ENCODE data around the gene THAP4.

Gene THAP4, protein sequence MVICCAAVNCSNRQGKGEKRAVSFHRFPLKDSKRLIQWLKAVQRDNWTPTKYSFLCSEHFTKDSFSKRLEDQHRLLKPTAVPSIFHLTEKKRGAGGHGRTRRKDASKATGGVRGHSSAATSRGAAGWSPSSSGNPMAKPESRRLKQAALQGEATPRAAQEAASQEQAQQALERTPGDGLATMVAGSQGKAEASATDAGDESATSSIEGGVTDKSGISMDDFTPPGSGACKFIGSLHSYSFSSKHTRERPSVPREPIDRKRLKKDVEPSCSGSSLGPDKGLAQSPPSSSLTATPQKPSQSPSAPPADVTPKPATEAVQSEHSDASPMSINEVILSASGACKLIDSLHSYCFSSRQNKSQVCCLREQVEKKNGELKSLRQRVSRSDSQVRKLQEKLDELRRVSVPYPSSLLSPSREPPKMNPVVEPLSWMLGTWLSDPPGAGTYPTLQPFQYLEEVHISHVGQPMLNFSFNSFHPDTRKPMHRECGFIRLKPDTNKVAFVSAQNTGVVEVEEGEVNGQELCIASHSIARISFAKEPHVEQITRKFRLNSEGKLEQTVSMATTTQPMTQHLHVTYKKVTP

DNA sequence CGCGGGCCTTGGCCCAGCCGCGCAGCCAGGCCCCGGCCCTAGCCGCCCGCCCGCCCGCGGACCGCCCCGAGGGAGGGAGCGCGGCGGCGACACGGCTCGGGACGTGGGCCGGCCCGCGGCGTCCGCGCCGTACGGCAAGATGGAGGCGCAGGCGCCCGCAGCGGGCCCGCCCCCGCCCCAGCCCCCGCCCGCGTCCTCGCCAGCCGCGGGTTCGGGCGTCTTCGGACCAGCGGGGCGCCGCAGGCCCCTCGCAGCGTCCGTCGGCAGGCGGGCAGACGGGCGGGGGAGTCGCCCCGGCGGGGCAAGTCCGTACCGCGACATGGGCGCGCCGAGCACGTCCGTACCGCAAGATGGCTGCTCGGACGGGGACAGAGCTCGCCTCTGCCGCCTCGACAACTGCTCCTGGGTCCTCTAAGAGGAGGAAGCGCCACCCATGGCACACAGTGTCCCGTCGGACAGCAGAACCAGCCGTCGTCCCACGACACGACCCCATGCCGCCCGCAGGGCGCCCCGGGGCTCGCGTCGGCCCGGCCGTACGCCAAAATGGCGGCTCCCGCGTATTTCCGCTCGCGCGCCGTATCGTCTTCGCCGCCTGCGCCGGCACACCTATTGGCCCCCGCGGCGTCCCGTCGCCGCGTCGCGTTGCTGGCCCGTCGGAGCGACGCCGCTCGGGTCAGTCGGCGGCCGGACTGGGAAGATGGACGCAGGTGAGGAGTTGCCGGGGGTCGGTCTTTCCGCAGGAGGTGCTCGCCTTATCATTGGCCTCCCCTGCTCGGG is at the start of gene THAP4, which contains the start of gene ATG4B:
Gene THAP4 (minus strand): TSS at position 141 of the 777 bp plus-strand sequence. CDS start 141 bp downstream, outside the sequence.
Gene ATG4B (plus strand): TSS at position 676 of the 777 bp plus-strand sequence. CDS start 22 bp downstream, at position 698.
- DNase-seq (ENCODE audit: low read depth, low spot score): peak; percentile 45

- no peak for DNase-seq (ENCODE audit: low read depth, low spot score)
These were observed 49.3 kb upstream of the THAP4 start for GRCh38 chr2:241686324-241686649.

GRCh38 chr2:241680827-241681599 is 44.1 kb upstream of the THAP4 start:
- DNase-seq (ENCODE audit: low read depth, low spot score): no peak

DNA sequence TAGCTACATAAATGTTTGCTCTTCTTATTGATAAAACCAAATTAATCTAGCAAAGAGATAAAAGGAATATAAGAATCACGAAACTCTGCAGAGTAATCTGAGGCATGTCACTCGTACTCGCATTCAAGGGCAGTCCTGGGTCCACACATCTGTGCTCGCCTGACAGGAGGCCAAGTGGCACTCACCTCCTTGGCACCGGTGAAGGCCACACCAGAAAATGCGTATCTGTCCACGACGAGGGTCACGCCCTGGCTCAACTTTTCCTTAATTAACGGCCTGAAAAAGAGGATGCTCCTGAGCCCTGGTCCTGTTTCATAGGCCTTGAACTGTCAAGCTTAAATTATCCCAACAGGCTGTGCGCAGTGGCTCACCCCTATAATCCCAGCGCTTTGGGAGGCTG is 43.1 kb upstream of the THAP4 start:
- no peak for DNase-seq (ENCODE audit: low read depth, low spot score)

GRCh38 chr2:241678784-241679540 is 42.0 kb upstream of the THAP4 start:
- no peak for DNase-seq (ENCODE audit: low read depth, low spot score)

GRCh38 chr2:241678307-241678706 is 41.3 kb upstream of the THAP4 start:
- DNase-seq (ENCODE audit: low read depth, low spot score): no peak

- no peak for DNase-seq (ENCODE audit: low read depth, low spot score)
These were observed 40.4 kb upstream of the THAP4 start for GRCh38 chr2:241677392-241677791.

- DNase-seq (ENCODE audit: low read depth, low spot score): no peak
These were observed 39.7 kb upstream of the THAP4 start for GRCh38 chr2:241676665-241677064.

- no peak for DNase-seq (ENCODE audit: low read depth, low spot score)
These were observed 38.9 kb upstream of the THAP4 start for GRCh38 chr2:241675885-241676284.

DNA sequence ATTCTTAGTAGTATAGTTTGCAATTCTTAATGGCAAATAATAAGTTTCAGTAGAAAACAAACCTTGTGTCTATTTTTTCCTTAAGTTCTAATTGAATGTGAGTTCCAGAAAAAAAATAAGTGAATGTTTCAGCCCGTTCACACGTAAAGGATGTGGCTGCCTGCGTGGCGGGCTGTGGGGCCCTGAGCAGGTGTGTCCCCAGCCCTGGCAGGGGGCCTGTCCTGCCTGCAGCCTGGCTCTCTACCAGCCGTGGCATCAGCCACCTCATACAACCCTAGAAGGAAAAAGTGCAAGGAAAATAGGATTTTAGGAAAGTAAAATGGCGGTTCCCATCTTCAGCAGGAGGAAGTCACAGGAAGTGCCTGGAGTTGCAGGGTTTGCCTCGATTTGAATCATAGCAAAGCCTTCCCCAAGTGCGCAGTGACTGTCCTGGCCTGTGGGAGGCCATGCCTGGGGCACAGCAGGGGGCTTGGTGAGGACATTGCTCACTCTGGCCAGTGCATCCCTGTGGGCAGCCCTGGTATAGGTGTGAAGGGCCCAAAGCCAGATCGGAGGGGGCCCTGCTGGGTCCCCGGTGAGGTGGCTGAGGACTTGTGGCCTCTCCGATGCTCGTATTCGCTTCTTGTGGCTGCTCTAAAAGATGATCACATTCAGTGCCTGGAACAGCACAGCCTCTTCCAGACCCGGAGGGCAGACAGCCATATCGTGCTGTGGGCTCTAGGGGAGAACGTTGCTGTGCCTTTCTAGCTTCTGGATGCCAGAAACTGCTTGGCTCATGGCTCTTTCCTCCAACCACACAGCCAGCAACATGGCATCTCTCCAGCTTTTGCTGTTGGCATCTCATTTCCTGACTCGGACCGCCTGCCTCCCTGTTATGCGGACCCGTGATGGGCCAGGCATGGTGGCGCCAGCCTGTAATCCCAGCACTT is 37.1 kb upstream of the THAP4 start:
- no peak for DNase-seq (ENCODE audit: low read depth, low spot score)

GRCh38 chr2:241673189-241673663 is 36.3 kb upstream of the THAP4 start:
- DNase-seq (ENCODE audit: low read depth, low spot score): no peak

GRCh38 chr2:241672243-241673188 is 35.6 kb upstream of the THAP4 start:
- DNase-seq (ENCODE audit: low read depth, low spot score): no peak

- DNase-seq (ENCODE audit: low read depth, low spot score): no peak
These were observed 34.7 kb upstream of the THAP4 start for GRCh38 chr2:241671457-241672240.

DNA sequence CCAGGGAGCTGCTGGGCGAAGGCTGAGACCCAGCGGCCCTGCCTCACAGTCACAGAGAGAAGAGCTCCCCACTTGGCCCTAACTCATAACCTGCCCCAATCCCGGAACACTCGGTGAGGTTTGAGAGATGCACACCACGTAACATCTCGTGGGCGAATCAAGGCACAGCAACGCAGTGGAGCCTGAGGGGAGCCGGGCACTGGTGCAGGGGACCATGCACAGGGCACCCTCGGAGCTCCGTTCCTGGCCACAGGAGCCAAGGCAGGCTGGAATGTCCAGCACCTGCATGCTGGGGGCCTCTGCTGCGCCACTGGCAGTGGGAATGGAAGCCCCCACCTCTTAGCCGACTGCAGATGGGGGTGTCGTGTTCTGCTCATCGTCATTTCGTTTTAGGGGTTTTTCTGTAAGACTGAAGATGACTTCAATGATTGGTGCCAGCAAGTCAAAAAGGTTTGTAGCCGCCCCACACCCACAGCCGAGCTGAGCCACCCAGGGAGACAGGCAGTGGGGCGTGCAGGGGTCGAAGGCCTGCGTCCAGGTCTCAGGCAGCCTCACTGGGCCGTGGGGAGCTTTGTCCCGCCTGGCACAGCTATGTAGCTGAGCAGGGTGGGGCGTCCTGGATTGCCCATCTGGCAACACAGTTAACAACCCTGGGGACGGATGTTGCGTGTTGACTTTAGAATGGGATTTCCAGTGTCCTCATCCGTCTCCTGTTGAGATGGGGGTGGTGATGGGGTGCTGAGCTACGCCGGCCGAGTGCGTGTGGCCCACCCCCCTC is 33.6 kb upstream of the THAP4 start:
- no peak for DNase-seq (ENCODE audit: low read depth, low spot score)

- no peak for DNase-seq (ENCODE audit: low read depth, low spot score)
These were observed 31.9 kb upstream of the THAP4 start for GRCh38 chr2:241668839-241669238.

DNA sequence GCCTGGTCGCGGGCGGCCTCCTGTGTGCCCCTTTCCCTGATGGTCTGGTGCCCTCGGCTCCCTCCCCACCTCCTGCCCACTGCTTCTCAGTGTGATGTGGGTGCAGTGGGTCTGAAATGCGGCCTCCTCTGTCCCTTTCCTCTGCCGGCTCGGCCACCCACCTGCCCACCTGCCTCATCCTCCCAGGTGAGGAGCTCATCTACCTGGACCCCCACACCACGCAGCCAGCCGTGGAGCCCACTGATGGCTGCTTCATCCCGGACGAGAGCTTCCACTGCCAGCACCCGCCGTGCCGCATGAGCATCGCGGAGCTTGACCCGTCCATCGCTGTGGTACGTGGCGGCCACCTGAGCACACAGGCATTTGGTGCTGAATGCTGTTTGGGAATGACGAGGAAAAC is 31.4 kb upstream of the THAP4 start:
- DNase-seq (ENCODE audit: low read depth, low spot score): no peak
